Ishikawa (cell line): ENCODE results near the gene ALDH1A3.

Experiments
- CEBPB ChIP-seq: IDR thresholded peaks from 2 replicates; pipeline ENCODE4 v1.6.1; 2012
- CREB1 ChIP-seq: IDR thresholded peaks from 2 replicates; pipeline ENCODE4 v1.6.1; 2012; ENCODE audit warnings: low read depth
- EGR1 ChIP-seq: IDR thresholded peaks from 2 replicates; pipeline ENCODE4 v1.6.1; 2012
- EP300 ChIP-seq: IDR thresholded peaks from 2 replicates; pipeline ENCODE4 v1.6.1; 2012; ENCODE audit warnings: borderline replicate concordance
- FOXM1 ChIP-seq: IDR thresholded peaks from 2 replicates; pipeline ENCODE4 v1.6.1; 2012; ENCODE audit warnings: low read depth, borderline replicate concordance
- NFIC ChIP-seq: IDR thresholded peaks from 2 replicates; pipeline ENCODE4 v1.6.1; 2012
- RAD21 ChIP-seq: IDR thresholded peaks from 2 replicates; pipeline ENCODE4 v1.6.1; 2012; ENCODE audit warnings: low read depth
- TAF1 ChIP-seq: IDR thresholded peaks from 2 replicates; pipeline ENCODE4 v1.6.1; 2012; ENCODE audit warnings: low read depth, mild to moderate bottlenecking
- TCF12 ChIP-seq: IDR thresholded peaks from 2 replicates; pipeline ENCODE4 v1.6.1; 2012; ENCODE audit warnings: low read depth
- TEAD4 ChIP-seq: IDR thresholded peaks from 2 replicates; pipeline ENCODE4 v1.6.1; 2012
- YY1 ChIP-seq: IDR thresholded peaks from 2 replicates; pipeline ENCODE4 v1.6.1; 2012; ENCODE audit warnings: low read depth
- ZBTB7A ChIP-seq: IDR thresholded peaks from 2 replicates; pipeline ENCODE4 v1.6.1; 2012; ENCODE audit warnings: low read depth
- TF ChIP-seq, protein P1 (sequence below): IDR thresholded peaks from 2 replicates; pipeline ENCODE4 v1.6.1; 2012
- TF ChIP-seq, protein P2 (sequence below): IDR thresholded peaks from 2 replicates; pipeline ENCODE4 v1.6.1; 2012; ENCODE audit warnings: low read depth, mild to moderate bottlenecking
- TF ChIP-seq, protein P3 (sequence below): IDR thresholded peaks from 2 replicates; pipeline ENCODE4 v1.6.1; 2012

Gene ALDH1A3

DNA sequence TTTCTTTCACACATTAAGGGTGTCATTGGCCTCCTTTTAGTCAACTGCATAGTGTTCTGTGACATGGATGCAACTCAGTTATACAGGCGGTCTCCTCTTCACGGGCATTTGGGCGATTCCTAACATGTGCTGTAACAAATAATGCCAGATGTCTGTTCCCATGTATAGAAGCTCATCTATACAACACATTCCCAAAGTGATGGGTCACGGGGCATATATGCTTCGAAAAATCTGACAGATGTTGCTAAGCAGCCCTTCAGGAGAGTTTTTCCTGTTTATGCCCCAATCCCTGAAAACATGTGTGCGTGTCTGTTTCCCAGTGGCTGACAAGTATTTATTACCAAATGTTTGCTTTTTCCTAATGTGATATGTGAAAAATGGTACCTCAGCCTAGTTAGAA lies 65.4 kb downstream of the ALDH1A3 start:
- TF ChIP-seq EGR1, result no peak
- TF ChIP-seq FOXM1, result no peak
- no peak for TF ChIP-seq CREB1
- TF ChIP-seq TEAD4, result no peak
- TF ChIP-seq, protein P1, sequence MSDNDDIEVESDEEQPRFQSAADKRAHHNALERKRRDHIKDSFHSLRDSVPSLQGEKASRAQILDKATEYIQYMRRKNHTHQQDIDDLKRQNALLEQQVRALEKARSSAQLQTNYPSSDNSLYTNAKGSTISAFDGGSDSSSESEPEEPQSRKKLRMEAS, result no peak
- no peak for TF ChIP-seq TCF12
- no peak for TF ChIP-seq CEBPB
- TF ChIP-seq EP300, result no peak
- no peak for TF ChIP-seq ZBTB7A
- no peak for TF ChIP-seq RAD21
- no peak for TF ChIP-seq YY1
- no peak for TF ChIP-seq TAF1
- TF ChIP-seq NFIC, result no peak
- TF ChIP-seq, protein P2, sequence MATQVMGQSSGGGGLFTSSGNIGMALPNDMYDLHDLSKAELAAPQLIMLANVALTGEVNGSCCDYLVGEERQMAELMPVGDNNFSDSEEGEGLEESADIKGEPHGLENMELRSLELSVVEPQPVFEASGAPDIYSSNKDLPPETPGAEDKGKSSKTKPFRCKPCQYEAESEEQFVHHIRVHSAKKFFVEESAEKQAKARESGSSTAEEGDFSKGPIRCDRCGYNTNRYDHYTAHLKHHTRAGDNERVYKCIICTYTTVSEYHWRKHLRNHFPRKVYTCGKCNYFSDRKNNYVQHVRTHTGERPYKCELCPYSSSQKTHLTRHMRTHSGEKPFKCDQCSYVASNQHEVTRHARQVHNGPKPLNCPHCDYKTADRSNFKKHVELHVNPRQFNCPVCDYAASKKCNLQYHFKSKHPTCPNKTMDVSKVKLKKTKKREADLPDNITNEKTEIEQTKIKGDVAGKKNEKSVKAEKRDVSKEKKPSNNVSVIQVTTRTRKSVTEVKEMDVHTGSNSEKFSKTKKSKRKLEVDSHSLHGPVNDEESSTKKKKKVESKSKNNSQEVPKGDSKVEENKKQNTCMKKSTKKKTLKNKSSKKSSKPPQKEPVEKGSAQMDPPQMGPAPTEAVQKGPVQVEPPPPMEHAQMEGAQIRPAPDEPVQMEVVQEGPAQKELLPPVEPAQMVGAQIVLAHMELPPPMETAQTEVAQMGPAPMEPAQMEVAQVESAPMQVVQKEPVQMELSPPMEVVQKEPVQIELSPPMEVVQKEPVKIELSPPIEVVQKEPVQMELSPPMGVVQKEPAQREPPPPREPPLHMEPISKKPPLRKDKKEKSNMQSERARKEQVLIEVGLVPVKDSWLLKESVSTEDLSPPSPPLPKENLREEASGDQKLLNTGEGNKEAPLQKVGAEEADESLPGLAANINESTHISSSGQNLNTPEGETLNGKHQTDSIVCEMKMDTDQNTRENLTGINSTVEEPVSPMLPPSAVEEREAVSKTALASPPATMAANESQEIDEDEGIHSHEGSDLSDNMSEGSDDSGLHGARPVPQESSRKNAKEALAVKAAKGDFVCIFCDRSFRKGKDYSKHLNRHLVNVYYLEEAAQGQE, result no peak
- TF ChIP-seq, protein P3, sequence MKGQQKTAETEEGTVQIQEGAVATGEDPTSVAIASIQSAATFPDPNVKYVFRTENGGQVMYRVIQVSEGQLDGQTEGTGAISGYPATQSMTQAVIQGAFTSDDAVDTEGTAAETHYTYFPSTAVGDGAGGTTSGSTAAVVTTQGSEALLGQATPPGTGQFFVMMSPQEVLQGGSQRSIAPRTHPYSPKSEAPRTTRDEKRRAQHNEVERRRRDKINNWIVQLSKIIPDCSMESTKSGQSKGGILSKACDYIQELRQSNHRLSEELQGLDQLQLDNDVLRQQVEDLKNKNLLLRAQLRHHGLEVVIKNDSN, result no peak

DNA sequence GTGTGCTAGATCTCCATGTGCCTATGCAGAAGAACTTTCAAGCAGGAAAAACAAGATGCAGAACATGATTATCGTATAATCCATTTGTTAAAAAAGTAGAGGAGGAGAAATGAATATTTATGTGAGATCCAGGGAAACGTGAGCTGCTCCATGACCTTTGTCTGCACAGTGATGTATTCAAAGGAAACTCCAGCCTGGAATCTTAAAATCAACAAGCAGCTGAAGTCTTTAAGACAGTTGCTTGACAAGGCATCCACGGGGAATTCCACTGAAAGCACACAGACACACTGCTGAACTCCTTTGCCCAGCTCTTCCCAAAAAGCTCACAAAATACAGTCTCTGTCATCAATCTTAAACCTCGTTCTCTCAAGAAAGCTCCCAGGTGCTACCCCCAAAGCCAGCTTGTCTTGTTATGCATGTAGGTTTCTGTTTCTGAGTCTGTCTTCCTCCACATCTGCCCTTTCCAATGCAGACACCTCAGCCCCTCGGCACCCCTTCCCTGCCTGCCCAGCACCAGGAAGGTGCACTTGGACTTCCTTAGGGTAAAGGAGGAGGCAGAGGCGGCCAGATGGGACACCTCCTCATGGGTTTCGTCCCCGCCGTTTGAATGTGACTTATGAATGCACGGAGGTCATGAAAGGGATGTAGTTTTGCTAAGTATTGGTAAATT lies 68.3 kb downstream of the ALDH1A3 start:
- TF ChIP-seq, protein P3, result no peak
- TF ChIP-seq CEBPB (no peak), TEAD4 (no peak), NFIC (no peak), ZBTB7A (no peak)

DNA sequence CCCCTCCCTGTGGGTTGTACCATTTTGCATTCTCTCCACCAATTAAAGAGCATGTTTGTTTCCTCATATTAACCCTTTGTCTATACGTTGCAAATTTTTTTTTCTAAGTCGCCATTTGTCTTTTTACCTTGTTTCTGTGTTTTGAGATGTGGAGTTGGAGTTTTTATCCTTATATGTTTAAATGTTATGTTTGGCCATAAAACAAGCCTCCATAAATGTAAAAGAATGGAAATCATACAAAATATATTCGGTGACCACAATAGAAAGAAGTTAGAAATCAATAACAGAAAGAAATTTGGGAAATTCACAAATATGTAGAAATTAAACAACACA lies 68.8 kb downstream of the ALDH1A3 start:
- no peak for TF ChIP-seq EGR1
- TF ChIP-seq, protein P2, result no peak
- no peak for TF ChIP-seq NFIC
- TF ChIP-seq, protein P1, result no peak
- no peak for TF ChIP-seq TCF12
- TF ChIP-seq TAF1, result no peak
- TF ChIP-seq FOXM1, result no peak
- TF ChIP-seq CEBPB, result no peak
- TF ChIP-seq, protein P3, result no peak
- no peak for TF ChIP-seq CREB1
- TF ChIP-seq ZBTB7A, result no peak
- no peak for TF ChIP-seq EP300
- no peak for TF ChIP-seq RAD21
- TF ChIP-seq YY1, result no peak

DNA sequence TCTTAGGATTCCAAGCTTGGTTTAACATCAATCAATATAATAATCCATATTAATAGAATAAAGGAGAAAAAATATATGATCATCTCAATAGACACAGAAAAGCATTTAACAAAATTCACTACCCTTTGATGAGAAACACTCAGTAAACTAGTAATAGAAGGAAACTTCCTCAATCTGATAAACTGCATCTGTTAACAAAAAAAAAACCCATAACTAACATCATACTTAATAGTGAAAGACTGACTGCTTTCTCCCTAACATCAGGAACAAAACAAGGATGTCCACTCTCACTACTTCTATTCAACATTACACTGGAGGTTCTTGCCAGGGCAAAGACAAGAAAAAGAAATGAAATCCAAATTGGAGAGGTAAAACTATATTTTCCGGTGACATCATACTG lies 70.1 kb downstream of the ALDH1A3 start:
- no peak for TF ChIP-seq TCF12
- no peak for TF ChIP-seq YY1

DNA sequence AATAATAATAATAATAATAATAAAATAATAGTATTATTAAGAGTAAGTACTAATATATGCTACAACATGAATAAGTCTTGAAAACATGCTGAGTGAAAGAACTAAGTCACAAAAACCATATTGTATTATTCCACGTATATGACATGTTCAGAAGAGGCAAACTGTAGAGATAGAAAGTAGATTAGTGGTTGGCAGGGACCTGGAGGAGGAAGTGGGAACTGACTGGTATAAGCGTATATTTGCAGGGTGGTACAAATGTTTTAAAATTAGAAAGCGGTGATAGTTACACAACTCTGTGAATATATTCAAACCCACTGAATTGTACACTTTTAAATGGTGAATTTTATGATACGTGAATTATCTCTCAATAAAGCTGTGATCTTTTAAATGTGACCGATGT lies 72.3 kb downstream of the ALDH1A3 start:
- TF ChIP-seq CREB1, result no peak
- no peak for TF ChIP-seq FOXM1
- TF ChIP-seq, protein P1, result no peak
- no peak for TF ChIP-seq TCF12
- no peak for TF ChIP-seq TAF1
- TF ChIP-seq ZBTB7A, result no peak
- TF ChIP-seq, protein P3, result no peak
- TF ChIP-seq TEAD4, result no peak
- TF ChIP-seq, protein P2, result no peak
- no peak for TF ChIP-seq CEBPB
- TF ChIP-seq EP300, result no peak
- no peak for TF ChIP-seq NFIC
- TF ChIP-seq RAD21, result no peak
- no peak for TF ChIP-seq EGR1
- no peak for TF ChIP-seq YY1
